Ectodermal cell (in vitro differentiated cells): ENCODE results near the gene COL9A3.

Experiments used
- H3K27ac ChIP-seq: 2 replicates; pipeline ENCODE4 v1.7.0; 2013; ENCODE audit warnings: mild to moderate bottlenecking, low read depth, low read length; ENCODE audit not compliant: insufficient read depth, poor library complexity, severe bottlenecking
- H3K27me3 ChIP-seq: 2 replicates; pipeline ENCODE4 v1.7.0; 2013; ENCODE audit warnings: mild to moderate bottlenecking, low read length; ENCODE audit not compliant: insufficient read depth, control insufficient read depth, poor library complexity, severe bottlenecking
- H3K36me3 ChIP-seq: one replicate; pipeline ENCODE4 v1.7.0; 2013; ENCODE audit warnings: low read length; ENCODE audit not compliant: control insufficient read depth, insufficient read depth
- H3K4me1 ChIP-seq: one replicate; pipeline ENCODE4 v1.7.0; 2013; ENCODE audit warnings: low read length; ENCODE audit not compliant: control insufficient read depth, insufficient read depth
- H3K4me3 ChIP-seq: 2 replicates; pipeline ENCODE4 v1.7.0; 2013; ENCODE audit warnings: low read depth, low read length, control low read depth; ENCODE audit not compliant: insufficient read depth
- H3K9me3 ChIP-seq: 2 replicates; pipeline ENCODE4 v1.7.0; 2013; ENCODE audit warnings: mild to moderate bottlenecking, low read length, moderate library complexity; ENCODE audit not compliant: control insufficient read depth
- WGBS, 2 experiments: methylation state at CpG; one replicate each; pipeline ENCODE4 v1.1.7; 2013; ENCODE audit warnings: missing lambda C conversion rate in 2 of 2; 5-methylcytosine and 5-hydroxymethylcytosine counted together

The COL9A3 gene

GRCh38 chr20:62820208-62820961 lies 3.5 kb downstream of the COL9A3 start:
- H3K4me3 ChIP-seq = no peak overlapping the region
- H3K36me3 ChIP-seq = no peaks in the 10 kb centered on the region
- WGBS, 2 experiments = 91 to 92% methylated on average over 23 of the region's 23 CpGs
- H3K27me3 ChIP-seq = peaks cover 28% of the 10 kb centered on the region
- no peaks in the 10 kb centered on the region for H3K9me3 ChIP-seq
- no peak overlapping the region for H3K27ac ChIP-seq
- peaks cover 34% of the 10 kb centered on the region for H3K4me1 ChIP-seq

- Histone ChIP-seq H3K4me1 (peaks cover 30% of the 10 kb centered on the region), H3K4me3 (no peak overlapping the region), H3K27me3 (peaks cover 20% of the 10 kb centered on the region), H3K36me3 (no peaks in the 10 kb centered on the region), H3K27ac (no peak overlapping the region), H3K9me3 (no peaks in the 10 kb centered on the region)
- WGBS, 2 experiments = 91 to 92% methylated on average over 19 of the region's 19 CpGs
Observed at GRCh38 chr20:62820962-62821725, 4.3 kb downstream of the COL9A3 start.

- Histone ChIP-seq H3K4me3 (no peak overlapping the region), H3K36me3 (no peaks in the 10 kb centered on the region), H3K27me3 (peaks cover 14% of the 10 kb centered on the region), H3K9me3 (no peaks in the 10 kb centered on the region), H3K27ac (no peak overlapping the region), H3K4me1 (peaks cover 30% of the 10 kb centered on the region)
- 95% methylated on average over 12 of the region's 12 CpGs for WGBS, 2 experiments
Observed at GRCh38 chr20:62821726-62822210, 4.9 kb downstream of the COL9A3 start.

- no peak overlapping the region for H3K27ac ChIP-seq
- H3K36me3 ChIP-seq = no peaks in the 10 kb centered on the region
- WGBS, 2 experiments = 82 to 87% methylated on average over 7 of the region's 7 CpGs
- H3K27me3 ChIP-seq = peaks cover 9% of the 10 kb centered on the region
- peaks cover 30% of the 10 kb centered on the region for H3K4me1 ChIP-seq
- no peaks in the 10 kb centered on the region for H3K9me3 ChIP-seq
- no peak overlapping the region for H3K4me3 ChIP-seq
Observed at GRCh38 chr20:62822239-62822787, 5.5 kb downstream of the COL9A3 start.

GRCh38 chr20:62822788-62823651 lies 6.2 kb downstream of the COL9A3 start:
- WGBS, 2 experiments = 82% methylated on average over 24 of the region's 24 CpGs
- Histone ChIP-seq H3K4me3 (no peak overlapping the region), H3K36me3 (no peaks in the 10 kb centered on the region), H3K27ac (no peak overlapping the region), H3K4me1 (peaks cover 27% of the 10 kb centered on the region), H3K27me3 (peaks cover 1% of the 10 kb centered on the region), H3K9me3 (no peaks in the 10 kb centered on the region)

- no peaks in the 10 kb centered on the region for H3K27me3 ChIP-seq
- no peaks in the 10 kb centered on the region for H3K9me3 ChIP-seq
- H3K36me3 ChIP-seq = no peaks in the 10 kb centered on the region
- no peak overlapping the region for H3K27ac ChIP-seq
- 77% methylated on average over 38 of the region's 38 CpGs for WGBS, 2 experiments
- no peak overlapping the region for H3K4me3 ChIP-seq
- H3K4me1 ChIP-seq = peaks cover 23% of the 10 kb centered on the region
Observed at GRCh38 chr20:62823688-62824475, 7.0 kb downstream of the COL9A3 start.

- H3K4me1 ChIP-seq = peaks cover 17% of the 10 kb centered on the region
- no peak overlapping the region for H3K27ac ChIP-seq
- no peaks in the 10 kb centered on the region for H3K27me3 ChIP-seq
- H3K9me3 ChIP-seq = no peaks in the 10 kb centered on the region
- H3K4me3 ChIP-seq = no peak overlapping the region
- 42 to 43% methylated on average over 30 of the region's 36 CpGs for WGBS, 2 experiments
- H3K36me3 ChIP-seq = no peaks in the 10 kb centered on the region
Observed at GRCh38 chr20:62824476-62825332, 7.9 kb downstream of the COL9A3 start.

- Histone ChIP-seq H3K4me1 (peaks cover 17% of the 10 kb centered on the region), H3K27ac (no peak overlapping the region), H3K27me3 (no peaks in the 10 kb centered on the region), H3K4me3 (no peak overlapping the region), H3K9me3 (no peaks in the 10 kb centered on the region), H3K36me3 (no peaks in the 10 kb centered on the region)
- WGBS, 2 experiments = 89% methylated on average over 22 of the region's 22 CpGs
Observed at GRCh38 chr20:62825333-62825985, 8.6 kb downstream of the COL9A3 start.
